Choroid plexus epithelial cell (primary cell): Measurements from ENCODE around the gene MARS1.
"Not testable (repeated sequence)": the region's sequence is repeated elsewhere in the genome, so short reads cannot be mapped to it uniquely, and the experiment has no call there.

Experiments
- DNase-seq: peaks from one replicate; pipeline ENCODE4 v3.0.0-alpha.2; 2010; ENCODE audit warnings: low read depth
- H3K4me3 ChIP-seq: 2 replicates; pipeline ENCODE4 v1.5.1; 2011; ENCODE audit warnings: low read depth, mild to moderate bottlenecking, control low read depth, low read length, moderate library complexity
- TF ChIP-seq, protein P1 (sequence below): conservative IDR thresholded peaks from 2 replicates; pipeline ENCODE4 v1.5.1; 2011; ENCODE audit warnings: low read depth, mild to moderate bottlenecking, control low read depth, inconsistent platforms, low read length, moderate library complexity

Gene MARS1

GRCh38 chr12:57554453-57554852, 66.6 kb downstream of the MARS1 start:
- no peak overlapping the region for H3K4me3 ChIP-seq
- TF ChIP-seq, protein P1, sequence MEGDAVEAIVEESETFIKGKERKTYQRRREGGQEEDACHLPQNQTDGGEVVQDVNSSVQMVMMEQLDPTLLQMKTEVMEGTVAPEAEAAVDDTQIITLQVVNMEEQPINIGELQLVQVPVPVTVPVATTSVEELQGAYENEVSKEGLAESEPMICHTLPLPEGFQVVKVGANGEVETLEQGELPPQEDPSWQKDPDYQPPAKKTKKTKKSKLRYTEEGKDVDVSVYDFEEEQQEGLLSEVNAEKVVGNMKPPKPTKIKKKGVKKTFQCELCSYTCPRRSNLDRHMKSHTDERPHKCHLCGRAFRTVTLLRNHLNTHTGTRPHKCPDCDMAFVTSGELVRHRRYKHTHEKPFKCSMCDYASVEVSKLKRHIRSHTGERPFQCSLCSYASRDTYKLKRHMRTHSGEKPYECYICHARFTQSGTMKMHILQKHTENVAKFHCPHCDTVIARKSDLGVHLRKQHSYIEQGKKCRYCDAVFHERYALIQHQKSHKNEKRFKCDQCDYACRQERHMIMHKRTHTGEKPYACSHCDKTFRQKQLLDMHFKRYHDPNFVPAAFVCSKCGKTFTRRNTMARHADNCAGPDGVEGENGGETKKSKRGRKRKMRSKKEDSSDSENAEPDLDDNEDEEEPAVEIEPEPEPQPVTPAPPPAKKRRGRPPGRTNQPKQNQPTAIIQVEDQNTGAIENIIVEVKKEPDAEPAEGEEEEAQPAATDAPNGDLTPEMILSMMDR: no peak
- no peak for DNase-seq

- no peak overlapping the region for H3K4me3 ChIP-seq
- TF ChIP-seq, protein P1: no peak
- DNase-seq: no peak
Measured at GRCh38 chr12:57554897-57555296, 67.0 kb downstream of the MARS1 start.

GRCh38 chr12:57558864-57559263, 71.0 kb downstream of the MARS1 start:
- TF ChIP-seq, protein P1: no peak
- no peak for DNase-seq
- no peak overlapping the region for H3K4me3 ChIP-seq

DNA sequence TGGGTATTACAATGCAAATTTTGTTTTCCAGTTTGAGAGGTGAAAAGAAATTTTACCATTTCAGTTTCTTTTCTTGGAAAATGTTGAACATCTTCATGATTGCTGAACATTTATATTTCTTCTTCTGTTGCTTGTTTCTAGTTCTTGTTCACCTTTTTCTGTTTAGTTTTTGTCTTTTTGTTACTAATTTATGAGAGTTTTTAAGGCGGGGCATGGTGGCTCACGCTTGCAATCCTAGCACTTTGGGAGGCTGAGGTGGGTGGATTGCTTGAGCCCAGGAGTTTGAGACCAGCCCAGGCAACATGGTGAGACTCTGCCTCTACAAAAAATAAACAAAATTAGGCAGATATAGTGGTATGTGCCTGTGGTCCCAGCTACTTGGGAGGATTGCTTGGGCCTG, 72.6 kb downstream of the MARS1 start:
- TF ChIP-seq, protein P1: no peak
- H3K4me3 ChIP-seq: no peak overlapping the region
- DNase-seq: no peak

GRCh38 chr12:57561117-57561516, 73.2 kb downstream of the MARS1 start:
- DNase-seq: peak; percentile 30
- not testable (repeated sequence) for H3K4me3 ChIP-seq

DNA sequence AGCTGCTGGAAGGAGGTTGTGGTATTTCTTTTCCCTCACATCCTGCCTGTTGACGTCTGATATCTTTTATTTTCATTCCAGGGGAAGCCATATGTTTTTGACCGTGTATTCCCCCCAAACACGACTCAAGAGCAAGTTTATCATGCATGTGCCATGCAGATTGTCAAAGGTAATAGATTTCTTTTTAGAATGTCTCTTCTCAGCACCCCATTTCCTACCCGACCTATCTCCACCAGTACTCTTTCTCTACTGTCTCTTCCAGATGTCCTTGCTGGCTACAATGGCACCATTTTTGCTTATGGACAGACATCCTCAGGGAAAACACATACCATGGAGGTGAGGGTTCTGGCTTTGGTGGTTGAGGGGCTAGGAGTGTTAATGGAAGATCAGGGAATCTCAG, 75.5 kb downstream of the MARS1 start:
- TF ChIP-seq, protein P1: no peak
- H3K4me3 ChIP-seq: no peak overlapping the region
- DNase-seq: no peak

- TF ChIP-seq, protein P1: no peak
- no peak for DNase-seq
- H3K4me3 ChIP-seq: no peak overlapping the region
Measured at GRCh38 chr12:57564178-57564740, 76.4 kb downstream of the MARS1 start.
